Spleen (tissue), 11 donors: ENCODE results near the gene CALY. TPM values are rescaled to one million over a fixed set of nuclear protein-coding genes. Genes with fewer than 3 reads are reported as not detected.
"Not testable (repeated sequence)": the region's sequence is repeated elsewhere in the genome, so short reads cannot be mapped to it uniquely, and the experiment has no call there.

Experiments
- DNase-seq: peaks from one replicate; pipeline ENCODE4 v3.0.0-alpha.2; 2020
- H3K27ac ChIP-seq, 8 donors: fragments of 200-600 bp; sonication (generic) in 7 of 8; 1 replicate in 4 of 8; 2 replicates in 4 of 8; pipeline versions ENCODE4 v1.5.0 to v1.8.0; 2016 to 2021; ENCODE audit warnings: inconsistent platforms in 4 of 8, mild to moderate bottlenecking in 4 of 8, moderate library complexity in 1 of 8
- H3K27me3 ChIP-seq, 7 donors: fragments of 200-600 bp; sonication (generic) in 6 of 7; replicated peaks in 1 of 7; 1 replicate in 4 of 7; 2 replicates in 3 of 7; pipeline versions ENCODE4 v1.5.0 to v1.8.0; 2016 to 2021; ENCODE audit warnings: inconsistent platforms in 3 of 7, mild to moderate bottlenecking in 1 of 7
- H3K36me3 ChIP-seq, 6 donors: fragments of 200-600 bp; sonication (generic) in 5 of 6; 1 replicate in 4 of 6; 2 replicates in 2 of 6; pipeline versions ENCODE4 v1.5.0 to v1.8.0; 2016 to 2021; ENCODE audit warnings: inconsistent platforms in 2 of 6
- H3K4me1 ChIP-seq, 6 donors: fragments of 200-600 bp; sonication (generic) in 5 of 6; 1 replicate in 3 of 6; 2 replicates in 3 of 6; pipeline versions ENCODE4 v1.5.0 to v1.8.0; 2016 to 2021; ENCODE audit warnings: inconsistent platforms in 3 of 6
- H3K4me3 ChIP-seq, 8 donors: fragments of 200-600 bp; sonication (generic) in 7 of 8; 1 replicate in 4 of 8; 2 replicates in 4 of 8; pipeline versions ENCODE4 v1.5.0 to v1.8.0; 2016 to 2021; ENCODE audit warnings: inconsistent platforms in 4 of 8, mild to moderate bottlenecking in 4 of 8, moderate library complexity in 2 of 8
- H3K9me3 ChIP-seq, 8 donors: fragments of 200-600 bp; sonication (generic) in 7 of 8; 1 replicate in 4 of 8; 2 replicates in 4 of 8; pipeline versions ENCODE4 v1.5.0 to v1.8.0; 2016 to 2021; ENCODE audit warnings: inconsistent platforms in 4 of 8
- POLR2A ChIP-seq, 3 donors: fragments of 450-650 bp; IDR thresholded peaks; one replicate each; pipeline ENCODE4 v1.5.1; 2017; ENCODE audit warnings: antibody characterized with exemption in 3 of 3, mild to moderate bottlenecking in 1 of 3
- POLR2AphosphoS5 ChIP-seq, 3 donors: sonication (generic); formaldehyde crosslinking; IDR thresholded peaks; one replicate each; pipeline ENCODE4 v1.5.1; 2017; ENCODE audit warnings: antibody characterized with exemption in 3 of 3
- WGBS, 5 donors: extraction: QIAGEN DNeasy Blood & Tissue Kit in 3 of 5; methylation state at CpG; one replicate each; pipeline versions ENCODE4 v1.1.5 to v1.1.7; 2013 to 2018; 5-methylcytosine and 5-hydroxymethylcytosine counted together
- intact Hi-C: fragments of 100-400 bp; cut with DNase I; formaldehyde crosslinking; loops from one replicate; pipeline ENCODE4 v1.15.0; 2023; ENCODE audit warnings: low total_unique reads
- polyA plus RNA-seq, 3 donors: library from polyadenylated mRNA; stranded (reverse); fragments of 200-250 nt; gene quantifications; one replicate each; pipeline ENCODE4 v1.2.1, GENCODE V29; 2013
- total RNA-seq, 7 donors: library from RNA; depleted of rRNA in 3 of 7; stranded (reverse); fragments of >200 nt in 3 of 7; fragmentation: NEBNext Ultra II Directional in 4 of 7; extraction: Animal tissue kit (Norgen Biotek cat#: 25700) in 4 of 7; gene quantifications; one replicate each; pipeline versions ENCODE4 v1.1.0 to v1.2.1, GENCODE V29; 2016 to 2021
- TF ChIP-seq, protein P1 (sequence below), 11 experiments: fragments of 200-600 bp in 7 of 11; fragments of 450-650 bp in 4 of 11; sonication (generic) in 4 of 11; IDR thresholded peaks in 8 of 11; conservative IDR thresholded peaks in 3 of 11; 1 replicate in 7 of 11; 2 replicates in 4 of 11; pipeline versions ENCODE4 v1.4.0 to v1.8.0; 2016 to 2021; ENCODE audit warnings: antibody characterized with exemption in 11 of 11, inconsistent platforms in 4 of 11, mild to moderate bottlenecking in 1 of 11
- donor health status: healthy with polysubstance abuse.
- donor health status: DM: no; HTN: no; CAD: no; lungs with moderate emphysema.
- donor health status: DM: no; HTN: no; CAD: no.
- donor health status: Bipolar disorder and iron deficiency.
- donor health status: healthy.
- donor health status: DM: no; HTN: no; CAD: no.
- donor health status: DM: yes; HTN: yes; CAD: no.

The CALY gene
- total and polyA plus RNA-seq, 10 donors: 0.04 to 3.4 (median 0.34) TPM; not detected in 1

DNA sequence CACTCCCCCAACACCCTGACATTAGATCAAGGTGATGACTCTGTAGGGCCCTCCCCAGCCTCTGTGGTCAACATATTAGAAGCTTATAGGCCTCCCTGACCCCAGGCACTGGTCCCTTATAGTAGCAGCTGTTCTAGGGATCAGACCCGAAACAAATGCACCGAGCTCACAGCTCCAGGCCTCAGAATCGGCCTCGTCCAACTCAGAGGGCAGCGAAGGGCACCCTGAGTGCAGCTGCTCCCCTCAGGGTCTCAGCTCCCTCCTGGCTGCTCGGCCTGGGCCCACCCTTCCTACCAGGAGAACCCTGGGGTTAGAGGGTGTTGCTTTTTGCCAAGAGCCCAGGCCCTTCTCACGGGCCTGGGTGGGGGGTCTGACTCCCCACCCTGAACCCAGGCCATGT lies 31.5 kb upstream of the CALY start:
- no peak overlapping the region for H3K27ac ChIP-seq
- H3K9me3 ChIP-seq: no peaks in the 10 kb centered on the region
- no peak for DNase-seq
- WGBS, 5 donors: 90 to 98% (median 94%) methylated on average over 7 of the region's 7 CpGs
- no peak overlapping the region for H3K4me3 ChIP-seq
- peaks cover 0 to 82% (median 63%) of the 10 kb centered on the region in 6 donors for H3K36me3 ChIP-seq
- TF ChIP-seq, protein P1, sequence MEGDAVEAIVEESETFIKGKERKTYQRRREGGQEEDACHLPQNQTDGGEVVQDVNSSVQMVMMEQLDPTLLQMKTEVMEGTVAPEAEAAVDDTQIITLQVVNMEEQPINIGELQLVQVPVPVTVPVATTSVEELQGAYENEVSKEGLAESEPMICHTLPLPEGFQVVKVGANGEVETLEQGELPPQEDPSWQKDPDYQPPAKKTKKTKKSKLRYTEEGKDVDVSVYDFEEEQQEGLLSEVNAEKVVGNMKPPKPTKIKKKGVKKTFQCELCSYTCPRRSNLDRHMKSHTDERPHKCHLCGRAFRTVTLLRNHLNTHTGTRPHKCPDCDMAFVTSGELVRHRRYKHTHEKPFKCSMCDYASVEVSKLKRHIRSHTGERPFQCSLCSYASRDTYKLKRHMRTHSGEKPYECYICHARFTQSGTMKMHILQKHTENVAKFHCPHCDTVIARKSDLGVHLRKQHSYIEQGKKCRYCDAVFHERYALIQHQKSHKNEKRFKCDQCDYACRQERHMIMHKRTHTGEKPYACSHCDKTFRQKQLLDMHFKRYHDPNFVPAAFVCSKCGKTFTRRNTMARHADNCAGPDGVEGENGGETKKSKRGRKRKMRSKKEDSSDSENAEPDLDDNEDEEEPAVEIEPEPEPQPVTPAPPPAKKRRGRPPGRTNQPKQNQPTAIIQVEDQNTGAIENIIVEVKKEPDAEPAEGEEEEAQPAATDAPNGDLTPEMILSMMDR (IDR thresholded peaks at IDR 0.05 in 8 of 11, conservative IDR thresholded peaks at IDR 0.05 in 3 of 11): no peak
- TF ChIP-seq POLR2AphosphoS5 (IDR thresholded peaks at IDR 0.05): no peak
- no peak for TF ChIP-seq POLR2A (IDR thresholded peaks at IDR 0.05)
- H3K4me1 ChIP-seq: peaks cover 6 to 14% (median 10%) of the 10 kb centered on the region in 6 donors
- H3K27me3 ChIP-seq: no peaks in the 10 kb centered on the region
- intact Hi-C loops: no loop called here

DNA sequence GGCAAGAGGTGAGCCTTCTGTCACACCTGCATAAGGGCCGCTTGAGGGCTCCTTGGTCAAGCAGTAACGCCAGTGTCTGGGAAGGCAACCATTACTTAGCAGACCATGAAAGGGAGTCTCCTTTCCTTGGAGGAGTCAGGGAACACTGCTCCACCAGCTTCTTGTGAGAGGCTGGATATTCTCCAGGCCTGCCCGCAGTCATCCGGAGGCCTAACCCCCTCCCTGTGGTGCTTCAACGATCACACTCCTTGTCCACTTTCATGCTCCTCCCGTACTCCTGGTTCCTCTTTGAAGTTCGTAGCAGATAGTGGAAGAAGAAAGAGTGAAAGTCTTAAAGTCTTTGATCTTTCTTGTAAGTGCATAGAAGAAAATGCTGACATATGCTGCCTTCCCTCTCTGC lies 30.8 kb upstream of the CALY start:
- H3K27ac ChIP-seq, intact Hi-C loops, DNase-seq, H3K27me3 ChIP-seq, H3K9me3 ChIP-seq, H3K4me3 ChIP-seq: not testable (repeated sequence)
- peaks cover 5 to 11% (median 9%) of the 10 kb centered on the region in 6 donors for H3K4me1 ChIP-seq
- peaks cover 0 to 89% (median 70%) of the 10 kb centered on the region in 6 donors for H3K36me3 ChIP-seq
- 71 to 85% (median 81%) methylated on average over 1 to 4 of the region's 7 CpGs; no CpG with 5 or more reads in 1 of the 5 donors for WGBS, 5 donors

DNA sequence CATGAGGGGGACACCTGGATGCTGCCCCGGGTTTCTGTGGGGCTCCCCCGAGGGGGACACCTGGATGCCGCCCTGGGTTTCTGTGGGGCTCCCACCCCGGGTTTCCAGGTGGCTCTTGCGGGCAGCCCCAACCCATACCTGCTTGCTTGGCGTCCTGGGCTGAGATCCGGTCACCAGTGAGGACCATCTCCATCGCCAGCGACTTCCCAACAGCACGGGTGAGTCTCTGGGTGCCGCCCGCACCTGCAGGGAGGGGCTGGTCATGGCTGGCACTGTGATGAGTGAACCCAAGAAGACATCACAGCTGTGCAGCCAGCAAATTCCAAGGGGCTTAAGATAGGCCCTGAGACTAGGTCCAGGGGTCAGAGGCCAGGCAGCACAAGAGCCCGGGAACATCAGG lies 30.1 kb upstream of the CALY start:
- intact Hi-C loops: no loop called here
- Histone ChIP-seq H3K27me3 (no peaks in the 10 kb centered on the region), H3K9me3 (no peaks in the 10 kb centered on the region), H3K4me3 (no peak overlapping the region), H3K27ac (no peak overlapping the region), H3K36me3 (peaks cover 0 to 96% (median 75%) of the 10 kb centered on the region in 6 donors), H3K4me1 (peaks cover 0 to 9% (median 1%) of the 10 kb centered on the region in 6 donors)
- DNase-seq: no peak
- WGBS, 5 donors: 86 to 97% (median 94%) methylated on average over 4 to 13 of the region's 13 CpGs
- TF ChIP-seq, protein P1 (IDR thresholded peaks at IDR 0.05 in 8 of 11, conservative IDR thresholded peaks at IDR 0.05 in 3 of 11): no peak
- TF ChIP-seq POLR2AphosphoS5 (IDR thresholded peaks at IDR 0.05): no peak
- TF ChIP-seq POLR2A (IDR thresholded peaks at IDR 0.05): no peak

DNA sequence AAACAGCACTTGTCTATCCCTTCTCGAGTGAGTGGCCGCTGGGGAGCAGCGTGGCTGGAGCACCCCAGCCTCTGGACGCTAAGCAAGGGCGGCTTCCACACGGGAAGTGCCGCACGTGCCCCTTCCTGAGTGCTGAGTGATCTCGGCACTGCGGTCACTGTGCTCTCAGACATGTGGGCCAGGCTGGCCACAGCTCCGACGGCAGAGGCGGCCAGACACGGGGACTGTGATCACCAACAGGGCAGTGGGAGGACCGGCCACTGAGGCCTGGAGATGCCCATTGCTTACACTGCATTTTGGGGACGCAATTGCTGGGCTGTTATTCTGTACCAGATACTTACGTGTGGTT lies 29.4 kb upstream of the CALY start:
- TF ChIP-seq, protein P1 (IDR thresholded peaks at IDR 0.05 in 8 of 11, conservative IDR thresholded peaks at IDR 0.05 in 3 of 11): no peak
- TF ChIP-seq POLR2AphosphoS5 (IDR thresholded peaks at IDR 0.05) (peak in 1 of 3 donors; percentile 34), POLR2A (IDR thresholded peaks at IDR 0.05) (no peak)
- 83 to 88% (median 85%) methylated on average over 16 to 17 of the region's 17 CpGs for WGBS, 5 donors
- H3K27ac ChIP-seq: no peak overlapping the region
- H3K9me3 ChIP-seq: no peaks in the 10 kb centered on the region
- no peak for DNase-seq
- no peak overlapping the region for H3K4me3 ChIP-seq
- H3K27me3 ChIP-seq: no peaks in the 10 kb centered on the region
- peaks cover 0 to 94% (median 75%) of the 10 kb centered on the region in 6 donors for H3K36me3 ChIP-seq
- intact Hi-C loops: no loop called here
- peaks cover 0 to 12% (median 0%) of the 10 kb centered on the region in 6 donors for H3K4me1 ChIP-seq
